KMS-11 (cell line): Measurements from ENCODE around the gene GNG3.
"Not testable (repeated sequence)": the region's sequence is repeated elsewhere in the genome, so short reads cannot be mapped to it uniquely, and the experiment has no call there.

ENCODE experiments used
- H2AFZ ChIP-seq: fragments of 200-600 bp; sonication (generic); 2 replicates; pipeline ENCODE4 v1.6.1; 2016; ENCODE audit warnings: antibody characterized with exemption, mixed run types, low read depth
- H3K27ac ChIP-seq: fragments of 200-600 bp; sonication (generic); 2 replicates; pipeline ENCODE4 v1.6.1; 2016; ENCODE audit warnings: mild to moderate bottlenecking, mixed run types
- H3K27me3 ChIP-seq: fragments of 200-600 bp; sonication (generic); 2 replicates; pipeline ENCODE4 v1.6.1; 2017; ENCODE audit warnings: mild to moderate bottlenecking, low read depth, mixed run types, moderate library complexity; ENCODE audit not compliant: insufficient read depth
- H3K36me3 ChIP-seq: fragments of 200-600 bp; sonication (generic); 2 replicates; pipeline ENCODE4 v1.6.1; 2017; ENCODE audit warnings: mild to moderate bottlenecking, mixed run types; ENCODE audit not compliant: insufficient read depth
- H3K4me1 ChIP-seq: fragments of 200-600 bp; sonication (generic); 2 replicates; pipeline ENCODE4 v1.6.1; 2016; ENCODE audit warnings: mild to moderate bottlenecking, low read depth, mixed run types; ENCODE audit not compliant: poor library complexity, severe bottlenecking
- H3K4me2 ChIP-seq: fragments of 200-600 bp; sonication (generic); 2 replicates; pipeline ENCODE4 v1.7.0; 2016; ENCODE audit warnings: mild to moderate bottlenecking, mixed run types
- H3K4me3 ChIP-seq: fragments of 200-600 bp; sonication (generic); IDR thresholded peaks from 2 replicates; pipeline ENCODE4 v1.6.1; 2017; ENCODE audit warnings: low read depth, low read length, mixed read lengths; ENCODE audit not compliant: insufficient read depth
- H3K79me2 ChIP-seq: fragments of 200-600 bp; sonication (generic); 2 replicates; pipeline ENCODE4 v1.6.1; 2016; ENCODE audit warnings: low read depth, mixed run types; ENCODE audit not compliant: insufficient read depth
- H3K9ac ChIP-seq: fragments of 200-600 bp; sonication (generic); 2 replicates; pipeline ENCODE4 v1.6.1; 2016; ENCODE audit warnings: mild to moderate bottlenecking, mixed run types
- H4K20me1 ChIP-seq: fragments of 200-600 bp; sonication (generic); 2 replicates; pipeline ENCODE4 v1.6.1; 2016; ENCODE audit warnings: mild to moderate bottlenecking, mixed run types; ENCODE audit not compliant: insufficient read depth
- CTCF ChIP-seq: fragments of 200-600 bp; sonication (generic); conservative IDR thresholded peaks from 2 replicates; pipeline ENCODE4 v1.6.1; 2017; ENCODE audit warnings: low read depth, mild to moderate bottlenecking, antibody characterized with exemption, low read length, moderate library complexity, mixed read lengths

The GNG3 gene

GRCh38 chr11:62694455-62695167 lies 12.9 kb upstream of the GNG3 start:
- Histone ChIP-seq H2AFZ (no peak overlapping the region), H4K20me1 (no peaks in the 10 kb centered on the region), H3K27me3 (no peaks in the 10 kb centered on the region), H3K79me2 (no peaks in the 10 kb centered on the region), H3K4me3 (no peak overlapping the region), H3K36me3 (no peaks in the 10 kb centered on the region), H3K27ac (no peak overlapping the region), H3K4me1 (no peaks in the 10 kb centered on the region), H3K9ac (no peak overlapping the region), H3K4me2 (no peak overlapping the region)
- TF ChIP-seq CTCF, result peak; percentile 84

GRCh38 chr11:62702246-62702645 lies 5.2 kb upstream of the GNG3 start:
- H3K4me2 ChIP-seq, result no peak overlapping the region

GRCh38 chr11:62703921-62704320 lies 3.6 kb upstream of the GNG3 start:
- H3K27me3 ChIP-seq, H3K4me2 ChIP-seq, H3K9ac ChIP-seq, H2AFZ ChIP-seq, H4K20me1 ChIP-seq, H3K27ac ChIP-seq, H3K36me3 ChIP-seq, H3K79me2 ChIP-seq, H3K4me3 ChIP-seq: not testable (repeated sequence)
- peaks cover 29% of the 10 kb centered on the region for H3K4me1 ChIP-seq

More at GRCh38 chr11:62702246-62702645, 5.2 kb upstream of the GNG3 start:
- Histone ChIP-seq H4K20me1 (no peaks in the 10 kb centered on the region), H3K4me3 (no peak overlapping the region), H2AFZ (no peak overlapping the region), H3K27me3 (no peaks in the 10 kb centered on the region), H3K36me3 (no peaks in the 10 kb centered on the region), H3K4me1 (peaks cover 13% of the 10 kb centered on the region), H3K9ac (no peak overlapping the region), H3K79me2 (no peaks in the 10 kb centered on the region; the same call in 1 of the 2 replicates), H3K27ac (no peak overlapping the region)
- no peak for TF ChIP-seq CTCF

GRCh38 chr11:62705413-62705812 lies 2.1 kb upstream of the GNG3 start:
- Histone ChIP-seq H3K27me3 (no peaks in the 10 kb centered on the region), H4K20me1 (no peaks in the 10 kb centered on the region), H3K4me2 (peak overlapping the region; percentile 66), H2AFZ (peak overlapping the region; percentile 75; the same call in 1 of the 2 replicates), H3K4me1 (peaks cover 35% of the 10 kb centered on the region), H3K79me2 (no peaks in the 10 kb centered on the region; the same call in 1 of the 2 replicates), H3K36me3 (no peaks in the 10 kb centered on the region), H3K9ac (peak overlapping the region; percentile 76), H3K27ac (peak overlapping the region; percentile 82), H3K4me3 (no peak overlapping the region)
- TF ChIP-seq CTCF, result no peak
